Measurements from ENCODE around the gene AVPI1. TPM values are rescaled to one million over a fixed set of nuclear protein-coding genes. Genes with fewer than 3 reads are reported as not detected.

The AVPI1 gene
- total and polyA plus RNA-seq, 2 of the 13 experiments (the other 11 are each of a cell fraction or from before 2014, with no cell fraction given) = 39.8 to 61.2 TPM

GRCh38 chr10:97718659-97719142 lies 31.7 kb upstream of the AVPI1 start (continued):
- TF ChIP-seq ZNF687 (CRISPR knock-in tag; IDR thresholded peaks at IDR 0.05) (peak; percentile 43), ETV5 (CRISPR knock-in tag; IDR thresholded peaks at IDR 0.05; ENCODE audit: borderline replicate concordance) (peak; percentile 45; the same call in 1 of the 2 replicates)

- Histone ChIP-seq H3K4me1 (ENCODE audit: insufficient read depth, low read length) (peaks cover 20% of the 10 kb centered on the region), H2AFZ (ENCODE audit: low read length) (no peak overlapping the region), H3K36me3 (replicated peaks in 1 of 2; ENCODE audit: control insufficient read depth in 1 of 2, insufficient read depth in 2 of 2, low read length in 2 of 2) (no peaks in the 10 kb centered on the region), H3K9ac (ENCODE audit: insufficient read depth, low read depth, low read length) (no peak overlapping the region), H3K79me2 (ENCODE audit: insufficient read depth, low read length) (no peaks in the 10 kb centered on the region), H3K9me3 (ENCODE audit: low read length) (no peaks in the 10 kb centered on the region), H3K27me3 (ENCODE audit: control insufficient read depth in 1 of 2, insufficient read depth in 2 of 2, low read length in 2 of 2) (peaks cover 0 to 10% of the 10 kb centered on the region in 2 experiments; a peak in 2 of 5 replicates), H3K4me2 (ENCODE audit: low read depth, low read length) (peak overlapping the region; percentile 73), H3K27ac (ENCODE audit: extremely low read length, insufficient read depth, low read length) (no peak overlapping the region), H3K4me3 (replicated peaks in 1 of 3; ENCODE audit: insufficient read depth in 1 of 3, low read depth in 2 of 3, low read length in 3 of 3) (peak overlapping the region in 1 of 3 experiments; percentile 49; a peak in 1 of 6 replicates), H4K20me1 (ENCODE audit: insufficient read depth, low read length) (no peaks in the 10 kb centered on the region)
- ChIA-PET POLR2A (interaction anchor here (1.0 to 1.3 kb wide), 2 partner anchors 8 to 18 kb away, joined by 3 read pairs; partner anchors contain the start of gene ZFYVE27), CTCF (ENCODE audit: low intra/inter-chr PET ratio, low total read pairs) (no interaction called here)
- in situ Hi-C loops (cut with HindIII; ENCODE audit: extremely low pct_ligation_motif_present, low pct_unique_long_range_greater_than_20kb) (no loop called here), intact Hi-C loops (cut with micrococcal nuclease; ENCODE audit: unreplicated experiment) (no loop called here)
- no peak for DNase-seq (ENCODE audit: low spot score)
- no TSS peak for BruUV-seq (replicated peaks)
- WGBS (ENCODE audit: low lambda C conversion rate) = 12% methylated on average over 6 of the region's 6 CpGs
- no peak for FAIRE-seq
- peak; percentile 62 for ATAC-seq
- no peak for TF ChIP-seq HNF1A (IDR thresholded peaks at IDR 0.05; ENCODE audit: low read depth)
- TF ChIP-seq HNF1A (CRISPR knock-in tag; IDR thresholded peaks at IDR 0.05; ENCODE audit: borderline replicate concordance) = no peak
- no peak for TF ChIP-seq ZNF143 (CRISPR knock-in tag; IDR thresholded peaks at IDR 0.05)
- no peak for TF ChIP-seq MBNL3 (CRISPR knock-in tag; conservative IDR thresholded peaks at IDR 0.05)
- no peak for TF ChIP-seq ZNF501 (CRISPR knock-in tag; IDR thresholded peaks at IDR 0.05)
- no peak for TF ChIP-seq CAMTA2 (CRISPR knock-in tag; IDR thresholded peaks at IDR 0.05; ENCODE audit: borderline replicate concordance)
- TF ChIP-seq, protein P1, sequence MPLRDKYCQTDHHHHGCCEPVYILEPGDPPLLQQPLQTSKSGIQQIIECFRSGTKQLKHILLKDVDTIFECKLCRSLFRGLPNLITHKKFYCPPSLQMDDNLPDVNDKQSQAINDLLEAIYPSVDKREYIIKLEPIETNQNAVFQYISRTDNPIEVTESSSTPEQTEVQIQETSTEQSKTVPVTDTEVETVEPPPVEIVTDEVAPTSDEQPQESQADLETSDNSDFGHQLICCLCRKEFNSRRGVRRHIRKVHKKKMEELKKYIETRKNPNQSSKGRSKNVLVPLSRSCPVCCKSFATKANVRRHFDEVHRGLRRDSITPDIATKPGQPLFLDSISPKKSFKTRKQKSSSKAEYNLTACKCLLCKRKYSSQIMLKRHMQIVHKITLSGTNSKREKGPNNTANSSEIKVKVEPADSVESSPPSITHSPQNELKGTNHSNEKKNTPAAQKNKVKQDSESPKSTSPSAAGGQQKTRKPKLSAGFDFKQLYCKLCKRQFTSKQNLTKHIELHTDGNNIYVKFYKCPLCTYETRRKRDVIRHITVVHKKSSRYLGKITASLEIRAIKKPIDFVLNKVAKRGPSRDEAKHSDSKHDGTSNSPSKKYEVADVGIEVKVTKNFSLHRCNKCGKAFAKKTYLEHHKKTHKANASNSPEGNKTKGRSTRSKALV (CRISPR knock-in tag; IDR thresholded peaks at IDR 0.05) = no peak
- TF ChIP-seq ISL2 (CRISPR knock-in tag; IDR thresholded peaks at IDR 0.05) = no peak
Observed at GRCh38 chr10:97718178-97718577, 31.1 kb upstream of the AVPI1 start.

Data from HepG2 (cell line).